ENCODE results near the gene CATSPERB.

DNA sequence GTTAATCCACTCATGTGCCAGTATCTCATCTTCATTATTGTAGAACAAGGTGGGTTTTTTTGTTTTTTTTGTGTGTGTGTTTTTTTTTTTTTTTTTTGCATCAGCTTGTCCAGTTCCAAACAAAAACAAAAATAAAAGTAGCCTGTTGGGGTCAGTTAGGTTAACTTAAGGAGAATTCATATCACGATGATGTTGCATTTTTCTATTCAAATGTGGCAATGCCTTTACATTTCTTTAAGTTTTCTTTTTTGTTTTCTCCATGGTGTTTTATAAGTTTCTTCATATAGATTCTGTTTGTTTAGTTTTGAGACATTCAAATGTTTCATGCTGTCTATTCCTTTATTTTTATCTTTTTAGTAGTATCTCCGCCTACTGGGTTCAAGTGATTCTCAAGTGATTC is 16.2 kb upstream of the CATSPERB start:
- TF ChIP-seq, protein P1, sequence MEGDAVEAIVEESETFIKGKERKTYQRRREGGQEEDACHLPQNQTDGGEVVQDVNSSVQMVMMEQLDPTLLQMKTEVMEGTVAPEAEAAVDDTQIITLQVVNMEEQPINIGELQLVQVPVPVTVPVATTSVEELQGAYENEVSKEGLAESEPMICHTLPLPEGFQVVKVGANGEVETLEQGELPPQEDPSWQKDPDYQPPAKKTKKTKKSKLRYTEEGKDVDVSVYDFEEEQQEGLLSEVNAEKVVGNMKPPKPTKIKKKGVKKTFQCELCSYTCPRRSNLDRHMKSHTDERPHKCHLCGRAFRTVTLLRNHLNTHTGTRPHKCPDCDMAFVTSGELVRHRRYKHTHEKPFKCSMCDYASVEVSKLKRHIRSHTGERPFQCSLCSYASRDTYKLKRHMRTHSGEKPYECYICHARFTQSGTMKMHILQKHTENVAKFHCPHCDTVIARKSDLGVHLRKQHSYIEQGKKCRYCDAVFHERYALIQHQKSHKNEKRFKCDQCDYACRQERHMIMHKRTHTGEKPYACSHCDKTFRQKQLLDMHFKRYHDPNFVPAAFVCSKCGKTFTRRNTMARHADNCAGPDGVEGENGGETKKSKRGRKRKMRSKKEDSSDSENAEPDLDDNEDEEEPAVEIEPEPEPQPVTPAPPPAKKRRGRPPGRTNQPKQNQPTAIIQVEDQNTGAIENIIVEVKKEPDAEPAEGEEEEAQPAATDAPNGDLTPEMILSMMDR (IDR thresholded peaks at IDR 0.05): no peak
- no peak for TF ChIP-seq POLR2A (IDR thresholded peaks at IDR 0.05)
